ENCODE results near the gene GOLGA6C. TPM values are rescaled to one million over a fixed set of nuclear protein-coding genes. Genes with fewer than 3 reads are reported as not detected.
"Not testable (repeated sequence)": the region's sequence is repeated elsewhere in the genome, so short reads cannot be mapped to it uniquely, and the experiment has no call there.

The GOLGA6C gene
- total RNA-seq, 1 donor from 2014 or later: not detected

- not testable (repeated sequence) for DNase-seq
These were observed 61.2 kb downstream of the GOLGA6C start for GRCh38 chr15:75319231-75319897.

Small RNA genes lying within 50 kb of the gene (small RNA-seq; reads per million reads assigned to genes)
- gene AC068338.1 (ENCODE audit: low replicate concordance) (not detected), gene RN7SL327P (ENCODE audit: low replicate concordance) (not detected), gene RN7SL489P (ENCODE audit: low replicate concordance) (not detected)

Other genes starting within 250 kb of the GOLGA6C start
- 9.9 TPM for gene PPCDC, start 234.7 kb upstream of the GOLGA6C start, total RNA-seq
- gene C15orf39, start 56.5 kb upstream of the GOLGA6C start, total RNA-seq: 9.0 TPM
- not detected for gene GOLGA6D, start 24.5 kb downstream of the GOLGA6C start, total RNA-seq
- gene COMMD4, start 77.7 kb downstream of the GOLGA6C start, total RNA-seq: 25.0 TPM
- 22.7 TPM for gene NEIL1, start 88.7 kb downstream of the GOLGA6C start, total RNA-seq
- gene MAN2C1, start 110.3 kb downstream of the GOLGA6C start, total RNA-seq: 143 TPM
- 48.2 TPM for gene SIN3A, start 193.4 kb downstream of the GOLGA6C start, total RNA-seq